DOHH2 (cell line): Measurements from ENCODE around the gene NMB.

Experiments
- H3F3A ChIP-seq: fragments of 200-600 bp; sonication (generic), shearing (Covaris generic); 2 replicates; pipeline ENCODE4 v1.6.0; 2016; ENCODE audit warnings: antibody characterized with exemption, mild to moderate bottlenecking; ENCODE audit not compliant: control insufficient read depth, insufficient read depth
- H3K27ac ChIP-seq: fragments of 200-600 bp; sonication (generic); 2 replicates; pipeline ENCODE4 v1.5.1; 2014; ENCODE audit warnings: low read depth, mild to moderate bottlenecking, low read length, moderate library complexity
- H3K27me3 ChIP-seq: fragments of 200-600 bp; sonication (generic); 2 replicates; pipeline ENCODE4 v1.6.1; 2014; ENCODE audit warnings: mild to moderate bottlenecking, low read length, mixed read lengths; ENCODE audit not compliant: control insufficient read depth
- H3K36me3 ChIP-seq: fragments of 200-600 bp; sonication (generic); 2 replicates; pipeline ENCODE4 v1.6.1; 2014; ENCODE audit warnings: mild to moderate bottlenecking, low read length, moderate library complexity, mixed read lengths; ENCODE audit not compliant: control insufficient read depth
- H3K4me1 ChIP-seq: fragments of 200-600 bp; sonication (generic); 2 replicates; pipeline ENCODE4 v1.6.1; 2014; ENCODE audit warnings: mild to moderate bottlenecking, low read length, mixed read lengths; ENCODE audit not compliant: control insufficient read depth
- H3K4me2 ChIP-seq: fragments of 200-600 bp; sonication (generic); 2 replicates; pipeline ENCODE4 v1.6.0; 2014; ENCODE audit warnings: mild to moderate bottlenecking, low read length, moderate library complexity
- H3K4me3 ChIP-seq: fragments of 200-600 bp; sonication (generic); 2 replicates; pipeline ENCODE4 v1.5.1; 2014; ENCODE audit warnings: mild to moderate bottlenecking, low read length, mixed read lengths
- H3K79me2 ChIP-seq: fragments of 200-600 bp; sonication (generic); 2 replicates; pipeline ENCODE4 v1.6.1; 2014; ENCODE audit warnings: mild to moderate bottlenecking, low read length, mixed read lengths; ENCODE audit not compliant: control insufficient read depth
- H3K9me2 ChIP-seq: fragments of 200-600 bp; sonication (generic); replicated peaks from 2 replicates; pipeline ENCODE4 v1.6.1; 2014; ENCODE audit warnings: mild to moderate bottlenecking, low read length, mixed read lengths; ENCODE audit not compliant: control insufficient read depth
- H3K9me3 ChIP-seq: fragments of 200-600 bp; sonication (generic); 2 replicates; pipeline ENCODE4 v1.6.1; 2014; ENCODE audit warnings: antibody characterized with exemption, low read length, mixed read lengths; ENCODE audit not compliant: control insufficient read depth, insufficient read depth
- H4K20me1 ChIP-seq: fragments of 200-600 bp; sonication (generic); 2 replicates; pipeline ENCODE4 v1.6.0; 2014; ENCODE audit warnings: low read depth, mild to moderate bottlenecking, antibody characterized with exemption, low read length, moderate library complexity; ENCODE audit not compliant: control insufficient read depth, insufficient read depth
- EZH2phosphoT487 ChIP-seq: fragments of 200-600 bp; sonication (generic); IDR thresholded peaks from 2 replicates; pipeline ENCODE4 v1.6.1; 2017; ENCODE audit warnings: borderline replicate concordance, mild to moderate bottlenecking, antibody characterized with exemption, low read length, moderate library complexity, mixed read lengths
- TF ChIP-seq, protein P1 (sequence below): fragments of 200-600 bp; sonication (generic); IDR thresholded peaks from one replicate; pipeline ENCODE4 v1.5.1; 2014; ENCODE audit warnings: antibody characterized with exemption, mild to moderate bottlenecking, low read depth, low read length; ENCODE audit not compliant: poor library complexity, severe bottlenecking

The NMB gene

DNA sequence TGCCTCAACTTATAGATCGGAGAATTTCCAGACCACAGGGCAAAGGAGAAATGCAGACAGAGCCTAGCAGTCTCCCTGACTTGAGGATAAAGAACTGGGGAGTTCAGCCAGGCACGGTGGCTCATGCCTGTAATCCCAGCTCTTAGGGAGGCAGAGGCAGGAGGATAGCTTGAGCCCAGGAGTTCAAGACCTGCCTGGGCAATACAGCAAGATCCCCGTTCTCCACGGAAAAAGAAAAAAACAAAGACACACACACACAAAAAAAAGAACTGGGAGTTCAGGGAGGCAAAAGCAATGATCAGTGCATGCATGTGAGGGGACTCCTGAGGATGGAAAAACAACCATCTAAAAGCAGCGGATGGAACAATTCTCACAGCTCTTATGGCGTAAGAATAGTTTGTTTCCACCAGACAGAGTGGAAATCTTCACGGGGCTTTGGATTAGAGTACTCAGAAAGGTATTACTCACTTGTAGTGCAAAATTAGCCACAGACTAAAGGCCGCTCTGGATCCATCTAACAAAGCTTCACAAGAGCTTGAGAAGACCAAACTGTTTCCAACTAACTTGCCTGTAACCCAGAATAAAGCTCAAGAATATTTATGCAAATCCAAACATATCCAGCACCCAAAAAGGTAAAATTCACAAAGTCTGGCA, 41.7 kb upstream of the NMB start:
- TF ChIP-seq, protein P1, sequence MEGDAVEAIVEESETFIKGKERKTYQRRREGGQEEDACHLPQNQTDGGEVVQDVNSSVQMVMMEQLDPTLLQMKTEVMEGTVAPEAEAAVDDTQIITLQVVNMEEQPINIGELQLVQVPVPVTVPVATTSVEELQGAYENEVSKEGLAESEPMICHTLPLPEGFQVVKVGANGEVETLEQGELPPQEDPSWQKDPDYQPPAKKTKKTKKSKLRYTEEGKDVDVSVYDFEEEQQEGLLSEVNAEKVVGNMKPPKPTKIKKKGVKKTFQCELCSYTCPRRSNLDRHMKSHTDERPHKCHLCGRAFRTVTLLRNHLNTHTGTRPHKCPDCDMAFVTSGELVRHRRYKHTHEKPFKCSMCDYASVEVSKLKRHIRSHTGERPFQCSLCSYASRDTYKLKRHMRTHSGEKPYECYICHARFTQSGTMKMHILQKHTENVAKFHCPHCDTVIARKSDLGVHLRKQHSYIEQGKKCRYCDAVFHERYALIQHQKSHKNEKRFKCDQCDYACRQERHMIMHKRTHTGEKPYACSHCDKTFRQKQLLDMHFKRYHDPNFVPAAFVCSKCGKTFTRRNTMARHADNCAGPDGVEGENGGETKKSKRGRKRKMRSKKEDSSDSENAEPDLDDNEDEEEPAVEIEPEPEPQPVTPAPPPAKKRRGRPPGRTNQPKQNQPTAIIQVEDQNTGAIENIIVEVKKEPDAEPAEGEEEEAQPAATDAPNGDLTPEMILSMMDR: no peak
- TF ChIP-seq EZH2phosphoT487: no peak
- H3K9me3 ChIP-seq: no peaks in the 10 kb centered on the region
- no peak overlapping the region for H3K4me2 ChIP-seq
- peaks cover 4% of the 10 kb centered on the region; the same call in 1 of the 2 replicates for H3F3A ChIP-seq
- peaks cover 6% of the 10 kb centered on the region for H3K4me1 ChIP-seq
- H4K20me1 ChIP-seq: peaks cover 4% of the 10 kb centered on the region; the same call in 1 of the 2 replicates
- no peaks in the 10 kb centered on the region; the same call in 1 of the 2 replicates for H3K36me3 ChIP-seq
- no peak overlapping the region for H3K27ac ChIP-seq
- H3K4me3 ChIP-seq: no peak overlapping the region
- H3K9me2 ChIP-seq: no peaks in the 10 kb centered on the region
- H3K27me3 ChIP-seq: no peaks in the 10 kb centered on the region
- H3K79me2 ChIP-seq: peaks cover 95% of the 10 kb centered on the region

DNA sequence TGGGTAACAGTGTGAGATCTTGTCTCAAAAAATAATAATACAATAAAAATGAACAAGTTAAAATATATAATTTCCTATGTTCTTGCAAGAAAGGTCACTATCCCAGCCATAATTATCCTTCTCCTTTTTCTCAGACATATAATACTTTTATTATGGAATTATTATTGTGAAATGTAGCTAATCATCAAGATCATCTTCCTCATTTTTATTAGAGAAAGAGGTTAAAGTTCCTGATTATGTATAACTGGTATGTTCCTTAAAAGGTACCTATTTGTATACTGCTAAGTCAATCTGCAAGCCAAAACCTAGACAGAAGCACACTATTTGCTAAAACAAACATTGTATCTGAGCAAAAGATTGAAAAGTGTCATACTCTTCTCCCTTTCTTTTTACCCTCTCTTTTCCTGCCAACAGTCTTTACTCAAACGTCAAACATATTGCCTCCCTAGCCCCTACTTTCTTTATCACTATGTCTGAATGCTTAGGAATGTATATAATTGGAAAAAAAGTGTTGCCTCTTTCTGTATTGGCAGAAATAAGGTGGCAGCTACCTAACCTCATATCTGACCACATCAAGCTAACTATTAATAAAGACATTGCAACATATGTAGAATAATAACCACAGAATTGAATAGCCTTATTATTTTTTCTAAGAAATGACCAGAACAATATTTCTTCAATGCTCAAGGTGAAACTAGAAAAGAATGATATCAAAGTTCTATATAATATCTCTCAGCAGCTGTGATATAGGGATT, 39.4 kb upstream of the NMB start:
- H3K27ac ChIP-seq: no peak overlapping the region
- H3K36me3 ChIP-seq: no peaks in the 10 kb centered on the region
- H3K9me2 ChIP-seq: no peaks in the 10 kb centered on the region
- peaks cover 6% of the 10 kb centered on the region for H3K4me1 ChIP-seq
- TF ChIP-seq EZH2phosphoT487: no peak
- TF ChIP-seq, protein P1: no peak
- no peaks in the 10 kb centered on the region for H3K9me3 ChIP-seq
- H3K4me2 ChIP-seq: no peak overlapping the region
- H3K79me2 ChIP-seq: peaks cover 95% of the 10 kb centered on the region
- no peaks in the 10 kb centered on the region for H3K27me3 ChIP-seq
- no peak overlapping the region for H3K4me3 ChIP-seq
- peaks cover 4% of the 10 kb centered on the region; the same call in 1 of the 2 replicates for H4K20me1 ChIP-seq
- peaks cover 4% of the 10 kb centered on the region; the same call in 1 of the 2 replicates for H3F3A ChIP-seq

DNA sequence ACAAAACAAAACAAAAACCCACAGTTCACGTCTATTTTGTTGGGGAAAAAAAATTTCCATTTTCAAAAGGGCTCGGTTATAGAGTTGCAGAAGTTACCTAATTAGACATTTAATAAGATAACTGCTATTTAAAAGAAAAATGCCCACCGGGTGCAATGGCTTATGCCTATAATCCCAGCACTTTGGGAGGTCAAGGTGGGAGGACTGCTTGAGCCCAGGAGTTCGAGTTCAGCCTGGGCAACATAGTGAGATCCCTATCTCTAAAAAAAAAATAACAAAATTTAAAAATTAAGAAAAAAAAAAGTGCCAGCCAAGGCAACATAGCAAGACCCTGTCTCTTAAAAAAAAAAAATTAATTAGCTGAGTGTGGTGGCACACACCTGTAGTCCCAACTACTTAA, 38.8 kb upstream of the NMB start:
- Histone ChIP-seq H3K79me2 (peaks cover 94% of the 10 kb centered on the region), H3K36me3 (no peaks in the 10 kb centered on the region), H3K4me3 (no peak overlapping the region), H3K4me1 (peaks cover 6% of the 10 kb centered on the region), H3K27me3 (no peaks in the 10 kb centered on the region), H3K9me3 (no peaks in the 10 kb centered on the region), H3K27ac (no peak overlapping the region), H3K9me2 (no peaks in the 10 kb centered on the region), H3K4me2 (no peak overlapping the region), H4K20me1 (peaks cover 4% of the 10 kb centered on the region; the same call in 1 of the 2 replicates), H3F3A (peaks cover 4% of the 10 kb centered on the region; the same call in 1 of the 2 replicates)
- TF ChIP-seq EZH2phosphoT487: no peak
- TF ChIP-seq, protein P1: no peak
